Erythroblast (primary cell): ENCODE data around the gene IMMP2L.

Experiments used
- DNase-seq, 2 experiments: peaks; one replicate each; lab custom pipeline; 2025; lab: John Stamatoyannopoulos, UW
- GATA1 ChIP-seq: IDR thresholded peaks from 2 replicates; pipeline ENCODE4 v1.6.1; 2011; ENCODE audit warnings: low read depth, mild to moderate bottlenecking, control low read depth, low read length, moderate library complexity
- POLR2A ChIP-seq: IDR thresholded peaks from 2 replicates; pipeline ENCODE4 v1.6.1; 2011; ENCODE audit warnings: mild to moderate bottlenecking, low read length

IMMP2L gene

GRCh38 chr7:111578754-111579153 lies 16.5 kb upstream of the IMMP2L start:
- TF ChIP-seq POLR2A (no peak), GATA1 (no peak)

GRCh38 chr7:111571720-111572119 lies 9.4 kb upstream of the IMMP2L start:
- DNase-seq: no peak
- no peak for TF ChIP-seq GATA1
- TF ChIP-seq POLR2A: no peak

More at GRCh38 chr7:111578754-111579153, 16.5 kb upstream of the IMMP2L start:
- DNase-seq: no peak

- TF ChIP-seq POLR2A: no peak
- TF ChIP-seq GATA1: no peak
- no peak for DNase-seq
These were observed 6.7 kb upstream of the IMMP2L start for GRCh38 chr7:111568870-111569462.

DNA sequence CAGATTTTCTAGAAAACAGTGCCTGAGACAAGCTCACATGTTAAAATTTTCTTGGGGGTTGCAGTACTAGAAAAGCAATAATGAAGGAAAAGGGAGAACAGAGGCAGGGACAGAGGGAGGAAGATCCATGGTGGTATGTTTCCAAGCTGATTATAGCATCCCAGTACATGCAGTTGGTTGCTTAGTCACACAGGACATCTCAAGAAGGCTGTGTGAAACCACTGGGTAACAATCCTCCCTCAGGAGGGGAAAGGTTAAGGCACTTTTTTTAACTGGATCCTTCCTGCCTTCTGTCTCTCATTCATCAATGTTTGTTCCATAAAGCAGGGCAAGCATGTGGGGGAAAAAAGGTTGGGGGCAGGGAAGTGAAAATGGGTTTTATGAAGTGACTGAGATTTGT lies 6.1 kb upstream of the IMMP2L start:
- DNase-seq: no peak
- TF ChIP-seq GATA1: no peak
- TF ChIP-seq POLR2A: no peak

GRCh38 chr7:111564078-111564477 lies 1.8 kb upstream of the IMMP2L start:
- TF ChIP-seq GATA1 (no peak), POLR2A (no peak)
- no peak for DNase-seq

GRCh38 chr7:111561654-111561903 lies 713 bp downstream of the IMMP2L start:
- no peak for TF ChIP-seq GATA1
- TF ChIP-seq POLR2A: no peak
- DNase-seq: no peak

DNA sequence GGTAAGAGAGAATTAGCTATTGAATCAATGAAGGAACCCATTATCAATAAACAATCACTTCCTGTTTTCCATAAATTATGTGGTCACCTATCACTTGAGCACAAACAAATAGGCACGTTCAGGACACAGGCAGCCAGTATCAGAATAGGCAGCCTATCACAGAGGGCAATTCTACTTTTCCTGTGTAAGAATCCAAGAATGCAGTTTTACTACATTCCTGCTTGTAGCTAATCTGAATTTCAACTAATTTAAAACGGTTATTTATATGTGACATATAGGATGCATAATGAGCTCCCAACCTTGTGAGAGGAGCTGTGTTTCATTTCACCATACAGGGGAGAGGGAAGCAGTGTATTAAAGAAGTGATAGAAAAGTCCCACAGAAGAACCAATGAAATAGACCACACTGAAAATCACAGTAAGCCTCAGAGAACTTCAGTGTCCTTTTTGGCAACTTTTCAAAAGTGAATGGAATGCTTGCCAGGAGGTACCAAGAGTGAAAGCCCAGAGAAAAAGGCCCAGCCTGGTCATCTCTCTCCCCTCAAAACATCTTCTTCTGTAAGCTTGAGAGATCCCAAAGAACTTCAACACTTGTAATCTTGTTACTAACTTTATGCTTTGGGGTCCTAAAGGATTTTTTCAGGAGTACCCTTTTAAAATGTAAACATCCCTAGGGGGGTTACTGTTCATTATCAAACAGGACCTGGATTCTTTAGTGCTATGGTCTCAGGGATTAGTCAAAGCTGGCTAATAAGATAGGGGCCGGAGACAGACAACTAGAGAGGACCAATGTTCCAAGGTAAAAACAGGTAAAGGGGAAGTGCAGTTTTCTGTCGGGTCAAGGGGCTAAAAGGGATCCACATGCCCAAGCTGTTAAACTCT lies 1.3 kb downstream of the IMMP2L start:
- TF ChIP-seq GATA1 (no peak), POLR2A (no peak)
- DNase-seq: peak; percentile 42 to 55

DNA sequence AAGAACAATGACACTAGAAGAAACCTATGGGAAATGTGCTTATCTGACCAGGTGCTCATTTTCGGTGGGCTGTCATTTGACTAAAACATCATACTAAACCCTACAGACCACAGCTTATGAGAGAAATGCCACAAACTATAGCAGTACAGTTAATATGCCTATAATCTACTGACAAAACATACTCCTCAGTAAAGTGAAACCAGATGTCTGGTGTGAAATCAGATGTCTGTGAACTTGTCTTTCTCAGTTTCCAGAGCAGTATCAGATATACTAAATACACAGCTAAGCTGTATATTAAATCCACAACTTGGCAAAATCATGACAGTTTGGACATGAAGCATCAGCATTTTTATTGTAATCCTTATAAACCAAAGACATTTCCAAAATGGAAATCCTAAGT lies 3.3 kb downstream of the IMMP2L start:
- TF ChIP-seq GATA1 (no peak), POLR2A (no peak)
- DNase-seq: no peak

DNA sequence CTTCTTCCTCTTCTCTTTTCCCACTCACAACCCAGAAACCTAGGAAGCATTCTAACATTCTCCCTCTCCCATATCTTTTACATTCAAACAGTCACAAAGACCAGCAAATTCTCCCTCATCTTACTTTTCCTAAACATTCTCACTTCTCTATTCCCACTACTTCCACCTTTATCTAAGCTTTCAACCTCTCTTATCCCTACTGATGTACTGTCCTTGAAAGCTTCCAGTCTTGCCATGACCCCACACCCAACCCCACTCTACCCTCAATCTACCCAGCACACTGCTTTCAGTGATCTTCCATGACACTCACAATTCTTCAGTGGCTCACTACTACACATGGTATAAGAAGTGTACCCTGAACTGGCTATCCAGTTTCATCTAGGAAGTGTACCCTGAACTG lies 5.3 kb downstream of the IMMP2L start:
- DNase-seq: no peak
- TF ChIP-seq GATA1: no peak
- TF ChIP-seq POLR2A: no peak

- DNase-seq: no peak
- TF ChIP-seq GATA1: no peak
- TF ChIP-seq POLR2A: no peak
These were observed 8.2 kb downstream of the IMMP2L start for GRCh38 chr7:111554086-111554485.

GRCh38 chr7:111541067-111541466 lies 21.2 kb downstream of the IMMP2L start:
- no peak for TF ChIP-seq GATA1
- TF ChIP-seq POLR2A: no peak
- peak in 1 of 2 experiments; percentile 5 for DNase-seq

GRCh38 chr7:111540199-111540815 lies 22.0 kb downstream of the IMMP2L start:
- DNase-seq: no peak
- TF ChIP-seq GATA1 (no peak), POLR2A (no peak)

- TF ChIP-seq GATA1 (no peak), POLR2A (no peak)
- DNase-seq: no peak
These were observed 25.2 kb downstream of the IMMP2L start for GRCh38 chr7:111537134-111537533.
